H1 (cell line): ENCODE measurements around the gene DNMT1. TPM values are rescaled to one million over a fixed set of nuclear protein-coding genes. Genes with fewer than 3 reads are reported as not detected.
"Not testable (repeated sequence)": the region's sequence is repeated elsewhere in the genome, so short reads cannot be mapped to it uniquely, and the experiment has no call there.

ENCODE experiments used
- CTCF ChIA-PET: fragments of 300-600 bp; sonication (Branson Sonifier 250); formaldehyde crosslinking; loops from one replicate; lab custom pipeline; 2021; ENCODE audit not compliant: partially characterized antibody; lab: Charles Lee
- POLR2A ChIA-PET: fragments of 300-600 bp; sonication (Branson Sonifier 250); formaldehyde crosslinking; loops from one replicate; lab custom pipeline; 2021; ENCODE audit warnings: inconsistent platforms; ENCODE audit not compliant: partially characterized antibody; lab: Charles Lee
- DNase-seq, 2 experiments: peaks; one replicate each; pipeline versions ENCODE4 v3.0.0 to v3.0.0-alpha.2; 2010 to 2022; ENCODE audit warnings: low spot score in 2 of 2, low read depth in 1 of 2, mixed read lengths in 1 of 2
- FAIRE-seq: peaks from 2 replicates; lab custom pipeline; 2011; peaks lifted over from hg19 to GRCh38; lab: Jason Lieb, UNC
- H2AFZ ChIP-seq: 2 replicates; pipeline ENCODE4 v1.8.1; 2012; ENCODE audit warnings: low read length, inconsistent platforms
- H2AK5ac ChIP-seq: 2 replicates; pipeline ENCODE4 v1.6.1; 2013; ENCODE audit warnings: low read depth, low read length
- H2BK120ac ChIP-seq: replicated peaks from 2 replicates; pipeline ENCODE3; 2013; ENCODE audit warnings: low read depth, low read length, inconsistent platforms
- H2BK12ac ChIP-seq: 2 replicates; pipeline ENCODE4 v1.6.1; 2013; ENCODE audit warnings: low read depth, low read length
- H2BK15ac ChIP-seq: 2 replicates; pipeline ENCODE4 v1.6.1; 2013; ENCODE audit warnings: low read length
- H2BK20ac ChIP-seq: 2 replicates; pipeline ENCODE4 v1.6.1; 2013; ENCODE audit warnings: low read length
- H2BK5ac ChIP-seq: 2 replicates; pipeline ENCODE4 v1.6.1; 2013; ENCODE audit warnings: low read depth, low read length
- H3K14ac ChIP-seq: 2 replicates; pipeline ENCODE4 v1.6.1; 2013; ENCODE audit warnings: inconsistent platforms; ENCODE audit not compliant: insufficient read length
- H3K18ac ChIP-seq: 2 replicates; pipeline ENCODE4 v1.6.1; 2013; ENCODE audit warnings: low read length; ENCODE audit errors: extremely low read depth
- H3K23ac ChIP-seq: 2 replicates; pipeline ENCODE4 v1.6.1; 2013; ENCODE audit warnings: inconsistent platforms; ENCODE audit not compliant: insufficient read length
- H3K23me2 ChIP-seq: 2 replicates; pipeline ENCODE4 v1.6.1; 2013; ENCODE audit warnings: low read depth, low read length
- H3K27ac ChIP-seq: 2 replicates; pipeline ENCODE4 v1.6.1; 2011; ENCODE audit warnings: low read depth, low read length, inconsistent platforms
- H3K27me3 ChIP-seq, 4 experiments: replicated peaks in 1 of 4; 1 replicate in 1 of 4; 2 replicates in 3 of 4; pipeline versions ENCODE4 v1.6.1 to v1.8.1; 2011 to 2013; ENCODE audit warnings: low read length in 3 of 4, mild to moderate bottlenecking in 3 of 4, inconsistent platforms in 2 of 4, mixed read lengths in 2 of 4, moderate library complexity in 1 of 4; ENCODE audit not compliant: control insufficient read depth in 3 of 4, insufficient read depth in 3 of 4; ENCODE audit errors: extremely low read depth in 1 of 4
- H3K36me3 ChIP-seq, 4 experiments: 2 replicates each; pipeline versions ENCODE4 v1.6.1 to v1.8.1; 2011 to 2013; ENCODE audit warnings: mild to moderate bottlenecking in 4 of 4, low read length in 3 of 4, moderate library complexity in 2 of 4, control low read depth in 1 of 4, inconsistent platforms in 1 of 4; ENCODE audit not compliant: insufficient read depth in 4 of 4, control insufficient read depth in 2 of 4
- H3K4ac ChIP-seq: replicated peaks from 2 replicates; pipeline ENCODE3; 2013; ENCODE audit warnings: low read length, low read depth, mixed read lengths, inconsistent platforms; ENCODE audit not compliant: insufficient read length
- H3K4me1 ChIP-seq, 4 experiments: replicated peaks in 1 of 4; 1 replicate in 1 of 4; 2 replicates in 3 of 4; pipeline versions ENCODE4 v1.6.1 to v1.8.1; 2011 to 2013; ENCODE audit warnings: low read length in 3 of 4, inconsistent platforms in 2 of 4, mixed read lengths in 1 of 4; ENCODE audit not compliant: insufficient read depth in 4 of 4, control insufficient read depth in 3 of 4
- H3K4me2 ChIP-seq, 2 experiments: 2 replicates each; pipeline versions ENCODE4 v1.6.1 to v1.8.1; 2011 to 2013; ENCODE audit warnings: low read depth in 2 of 2, low read length in 2 of 2, control low read depth in 1 of 2, inconsistent platforms in 1 of 2, mild to moderate bottlenecking in 1 of 2; ENCODE audit not compliant: insufficient read depth in 1 of 2
- H3K4me3 ChIP-seq, 4 experiments: fragments of 200-600, 300-600 bp in 1 of 4; sonication (generic), shearing (Covaris generic), sonication (Bioruptor Twin) in 1 of 4; 2 replicates each; pipeline versions ENCODE4 v1.5.1 to v1.8.1; 2011 to 2016; ENCODE audit warnings: low read length in 4 of 4, low read depth in 3 of 4, control low read depth in 2 of 4, inconsistent platforms in 2 of 4, mild to moderate bottlenecking in 2 of 4, mixed read lengths in 1 of 4, moderate library complexity in 1 of 4; ENCODE audit not compliant: insufficient read depth in 2 of 4; ENCODE audit errors: extremely low read depth in 1 of 4
- H3K56ac ChIP-seq: replicated peaks from 2 replicates; pipeline ENCODE3; 2013; ENCODE audit warnings: low read depth, mild to moderate bottlenecking, mixed read lengths, low read length, inconsistent platforms; ENCODE audit not compliant: insufficient read length
- H3K79me1 ChIP-seq: 2 replicates; pipeline ENCODE4 v1.6.1; 2013; ENCODE audit warnings: low read depth, low read length, control low read depth
- H3K79me2 ChIP-seq, 2 experiments: 2 replicates each; pipeline versions ENCODE4 v1.6.1 to v1.8.1; 2012 to 2013; ENCODE audit warnings: low read length in 2 of 2, mild to moderate bottlenecking in 2 of 2, inconsistent platforms in 1 of 2; ENCODE audit not compliant: insufficient read depth in 2 of 2, control insufficient read depth in 1 of 2
- H3K9ac ChIP-seq, 4 experiments: replicated peaks in 1 of 4; 1 replicate in 1 of 4; 2 replicates in 3 of 4; pipeline versions ENCODE4 v1.6.1 to v1.8.1; 2011 to 2013; ENCODE audit warnings: low read depth in 3 of 4, low read length in 3 of 4, control low read depth in 2 of 4, mild to moderate bottlenecking in 2 of 4, moderate library complexity in 2 of 4, inconsistent platforms in 1 of 4; ENCODE audit errors: extremely low read depth in 1 of 4
- H3K9me3 ChIP-seq, 2 experiments: 2 replicates each; pipeline versions ENCODE4 v1.6.1 to v1.8.1; 2012 to 2013; ENCODE audit warnings: mild to moderate bottlenecking in 2 of 2, moderate library complexity in 2 of 2, control low read depth in 1 of 2, inconsistent platforms in 1 of 2, low read depth in 1 of 2, low read length in 1 of 2, mixed read lengths in 1 of 2; ENCODE audit not compliant: insufficient read depth in 2 of 2
- H4K20me1 ChIP-seq, 2 experiments: replicated peaks in 1 of 2; 2 replicates each; pipeline versions ENCODE3 to v1.8.1; 2011 to 2013; ENCODE audit warnings: inconsistent platforms in 2 of 2, low read length in 2 of 2, mild to moderate bottlenecking in 1 of 2; ENCODE audit not compliant: insufficient read depth in 2 of 2, control insufficient read depth in 1 of 2
- H4K5ac ChIP-seq: 2 replicates; pipeline ENCODE4 v1.6.1; 2013; ENCODE audit warnings: low read length, low read depth, mixed read lengths, inconsistent platforms; ENCODE audit not compliant: insufficient read length
- H4K8ac ChIP-seq: 2 replicates; pipeline ENCODE4 v1.8.0; 2013; ENCODE audit warnings: mild to moderate bottlenecking, moderate library complexity, low read length, inconsistent platforms; ENCODE audit not compliant: insufficient read depth; ENCODE audit errors: extremely low read depth
- H4K91ac ChIP-seq: replicated peaks from 2 replicates; pipeline ENCODE3; 2013; ENCODE audit warnings: low read length, mixed read lengths, inconsistent platforms; ENCODE audit not compliant: insufficient read length
- WGBS, 2 experiments: shearing (Covaris generic) in 1 of 2; methylation state at CpG; one replicate each; pipeline versions ENCODE4 v1.1.6 to v1.1.7; 2013 to 2015; ENCODE audit warnings: low lambda C conversion rate in 2 of 2, mixed read lengths in 2 of 2, inconsistent platforms in 1 of 2, low coverage in 1 of 2, missing lambda C conversion rate in 1 of 2; ENCODE audit not compliant: insufficient replicate concordance in 2 of 2, insufficient coverage in 1 of 2, insufficient read length in 1 of 2; ENCODE audit errors: extremely low coverage in 1 of 2, missing lambda C conversion rate in 1 of 2; 5-methylcytosine and 5-hydroxymethylcytosine counted together
- polyA plus RNA-seq, 7 experiments: library from polyadenylated mRNA; depleted of rRNA in 3 of 7; stranded (reverse) in 5 of 7; unstranded in 2 of 7; fragments of >200 nt in 5 of 7; fragments of 200-250 nt in 2 of 7; gene quantifications; 1 replicate in 5 of 7; 2 replicates in 1 of 7; 4 replicates in 1 of 7; pipeline versions ENCODE4 v1.2.1 to v1.2.3, GENCODE V29; 2011 to 2013; ENCODE audit warnings: missing spikeins in 2 of 7, mixed read lengths in 2 of 7
- total RNA-seq: library from RNA; stranded (reverse); fragmentation: NEBNext Ultra II Directional; extraction: Animal tissue kit (Norgen Biotek cat#: 25700); gene quantifications from 2 replicates; pipeline ENCODE4 v1.2.1, GENCODE V29; 2021

Gene DNMT1
- total and polyA plus RNA-seq, 2 of the 8 experiments (the other 6 are each of a cell fraction or from before 2014, with no cell fraction given) = 101 to 210 TPM

DNA sequence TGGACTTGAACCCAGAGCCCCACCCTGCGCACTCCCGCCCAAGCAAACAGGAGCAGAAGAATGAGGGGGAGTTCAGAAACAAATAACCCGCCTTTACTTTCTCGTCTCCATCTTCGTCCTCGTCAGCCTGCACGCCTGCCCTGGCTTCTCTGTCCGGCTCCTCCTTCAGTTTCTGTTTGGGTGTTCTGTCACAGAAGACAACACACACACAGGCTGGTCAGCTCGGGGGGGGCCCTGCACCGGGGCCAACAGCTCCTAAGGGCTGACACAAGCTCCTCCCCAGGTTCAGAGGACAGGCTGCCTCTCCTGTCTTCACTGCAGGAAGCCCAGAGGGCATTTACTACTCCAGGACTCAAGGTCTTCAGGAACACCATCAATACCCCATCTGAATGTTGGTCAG is 28.3 kb downstream of the DNMT1 start:
- H2BK20ac ChIP-seq, DNase-seq: not testable (repeated sequence)
- WGBS, 2 experiments = 89% methylated on average over 10 of the region's 10 CpGs; no CpG with 5 or more reads in 1 of the 2 experiments

More for the DNA sequence above, 28.3 kb downstream of the DNMT1 start:
- H2AK5ac ChIP-seq, H3K56ac ChIP-seq, H3K4me1 ChIP-seq, H2AFZ ChIP-seq, H2BK5ac ChIP-seq, H2BK120ac ChIP-seq, H3K18ac ChIP-seq, H4K5ac ChIP-seq, H3K9ac ChIP-seq, H3K27ac ChIP-seq, H4K20me1 ChIP-seq, H2BK15ac ChIP-seq, H4K8ac ChIP-seq, H3K4me2 ChIP-seq, H3K4me3 ChIP-seq, H3K23ac ChIP-seq, H2BK12ac ChIP-seq, H3K27me3 ChIP-seq, H3K79me2 ChIP-seq, H4K91ac ChIP-seq, H3K23me2 ChIP-seq, POLR2A ChIA-PET, H3K79me1 ChIP-seq, H3K9me3 ChIP-seq, FAIRE-seq, H3K14ac ChIP-seq, H3K4ac ChIP-seq: not testable (repeated sequence)
- CTCF ChIA-PET = interaction anchor here (0.6 to 3.1 kb wide), 4 partner anchors 15 to 93 kb away, joined by 3 to 13 read pairs (median 3); no protein-coding TSS in a partner anchor
- H3K36me3 ChIP-seq = peaks cover 27 to 74% (median 55%) of the 10 kb centered on the region in 4 experiments
